MM.1S (cell line): ENCODE data around the gene MYO9A.

Experiments used
- DNase-seq: peaks from one replicate; pipeline ENCODE4 v3.0.0-alpha.2; 2015
- H2AFZ ChIP-seq: fragments of 300-600 bp; sonication (generic); 2 replicates; pipeline ENCODE4 v1.6.0; 2016; ENCODE audit warnings: antibody characterized with exemption, low read length
- H3F3A ChIP-seq: fragments of 300-600 bp; sonication (generic); 2 replicates; pipeline ENCODE4 v1.6.1; 2016; ENCODE audit warnings: mild to moderate bottlenecking, antibody characterized with exemption, low read length, moderate library complexity, mixed read lengths; ENCODE audit not compliant: insufficient read depth
- H3K27ac ChIP-seq: fragments of 300-600 bp; sonication (generic); 2 replicates; pipeline ENCODE4 v1.5.1; 2016; ENCODE audit warnings: mild to moderate bottlenecking, low read length
- H3K27me3 ChIP-seq: fragments of 300-600 bp; sonication (generic); replicated peaks from 2 replicates; pipeline ENCODE4 v1.6.0; 2016; ENCODE audit warnings: low read length; ENCODE audit not compliant: insufficient read depth
- H3K36me3 ChIP-seq: fragments of 300-600 bp; sonication (generic); replicated peaks from 2 replicates; pipeline ENCODE4 v1.6.1; 2016; ENCODE audit warnings: mild to moderate bottlenecking, low read length, mixed read lengths; ENCODE audit not compliant: insufficient read depth
- H3K4me1 ChIP-seq: fragments of 300-600 bp; sonication (generic); 2 replicates; pipeline ENCODE4 v1.6.1; 2016; ENCODE audit warnings: low read length, mixed read lengths
- H3K4me2 ChIP-seq: fragments of 300-600 bp; sonication (generic); 2 replicates; pipeline ENCODE4 v1.6.0; 2016; ENCODE audit warnings: low read depth, low read length
- H3K4me3 ChIP-seq: fragments of 300-600 bp; sonication (generic); 2 replicates; pipeline ENCODE4 v1.5.1; 2016; ENCODE audit warnings: low read length, mixed read lengths
- H3K79me2 ChIP-seq: fragments of 300-600 bp; sonication (generic); 2 replicates; pipeline ENCODE4 v1.6.1; 2016; ENCODE audit warnings: mixed run types, low read length, mixed read lengths
- H3K9ac ChIP-seq: fragments of 300-600 bp; sonication (generic); 2 replicates; pipeline ENCODE4 v1.6.1; 2016; ENCODE audit warnings: low read length, mixed read lengths
- H3K9me2 ChIP-seq: fragments of 300-600 bp; sonication (generic); replicated peaks from 2 replicates; pipeline ENCODE4 v1.6.1; 2016; ENCODE audit warnings: mild to moderate bottlenecking, low read length, mixed read lengths; ENCODE audit not compliant: insufficient read depth
- H3K9me3 ChIP-seq: fragments of 300-600 bp; sonication (generic); replicated peaks from 2 replicates; pipeline ENCODE4 v1.6.1; 2016; ENCODE audit warnings: mild to moderate bottlenecking, low read length, mixed read lengths; ENCODE audit not compliant: insufficient read depth
- H4K20me1 ChIP-seq: fragments of 300-600 bp; sonication (generic); 2 replicates; pipeline ENCODE4 v1.6.1; 2016; ENCODE audit warnings: mild to moderate bottlenecking, low read length, moderate library complexity, mixed read lengths; ENCODE audit not compliant: insufficient read depth
- EZH2 ChIP-seq: fragments of 300-600 bp; sonication (generic); optimal IDR thresholded peaks from 2 replicates; pipeline ENCODE3; 2017; ENCODE audit warnings: low read depth, mild to moderate bottlenecking, antibody characterized with exemption, low read length, mixed read lengths
- EZH2phosphoT487 ChIP-seq: fragments of 300-600 bp; sonication (generic); IDR thresholded peaks from 2 replicates; pipeline ENCODE4 v1.6.1; 2018; ENCODE audit warnings: antibody characterized with exemption, low read length
- TF ChIP-seq, protein P1 (sequence below): fragments of 300-600 bp; sonication (generic); IDR thresholded peaks from 2 replicates; pipeline ENCODE4 v1.5.1; 2016; ENCODE audit warnings: antibody characterized with exemption, low read length, mixed read lengths

The MYO9A gene

DNA sequence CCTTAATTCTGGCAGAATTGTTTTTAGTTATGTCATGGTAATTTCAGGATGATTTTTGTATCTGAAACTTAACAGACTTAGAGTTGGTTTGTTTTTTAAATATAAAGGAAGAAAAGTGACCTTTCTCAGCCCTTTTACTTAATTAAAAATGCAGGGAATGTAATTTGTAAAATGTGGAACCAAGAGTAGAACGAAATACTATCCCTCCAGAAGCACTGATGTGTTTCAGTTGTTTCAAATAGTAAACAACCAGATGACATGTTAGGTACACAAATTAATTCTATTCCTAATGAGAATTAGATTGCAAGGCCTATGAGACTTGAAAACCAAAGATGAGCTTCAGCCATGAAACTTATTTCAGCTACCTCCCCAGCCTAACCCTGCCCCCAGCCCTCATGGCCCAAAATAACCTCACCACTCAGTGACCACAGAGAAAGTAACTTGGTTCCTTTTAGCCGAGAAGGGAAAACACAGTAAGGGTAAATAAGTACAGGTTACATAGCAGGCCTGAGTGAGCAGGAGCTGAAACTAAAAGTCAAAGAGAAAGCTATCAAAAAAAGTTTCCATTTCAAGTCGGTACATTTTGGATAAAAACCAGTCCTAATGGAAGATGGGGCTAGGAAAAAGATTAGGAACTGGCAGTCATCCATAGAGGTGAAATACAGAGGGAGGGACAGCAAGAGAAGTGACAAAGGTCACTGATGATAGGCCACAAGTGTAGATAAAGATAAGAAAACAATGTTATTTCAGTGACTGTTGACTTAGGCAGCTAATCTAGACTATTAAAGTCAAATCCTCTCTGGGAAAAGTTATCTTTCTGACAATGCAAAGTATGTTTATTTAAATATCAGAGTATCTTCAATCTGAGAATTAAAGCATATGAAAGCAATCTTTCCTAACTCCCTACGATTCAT lies 23.5 kb upstream of the MYO9A start:
- H3K9ac ChIP-seq: no peak overlapping the region
- peaks cover 13% of the 10 kb centered on the region for H3K4me1 ChIP-seq
- peaks cover 10% of the 10 kb centered on the region for H3F3A ChIP-seq
- TF ChIP-seq EZH2: no peak
- TF ChIP-seq EZH2phosphoT487: peak; percentile 96
- H3K36me3 ChIP-seq: no peaks in the 10 kb centered on the region
- no peak overlapping the region for H3K27ac ChIP-seq
- no peaks in the 10 kb centered on the region for H4K20me1 ChIP-seq
- no peaks in the 10 kb centered on the region for H3K9me3 ChIP-seq
- H3K4me2 ChIP-seq: peak overlapping the region; percentile 23; the same call in 1 of the 2 replicates
- H3K79me2 ChIP-seq: no peaks in the 10 kb centered on the region
- no peak overlapping the region for H2AFZ ChIP-seq
- no peaks in the 10 kb centered on the region for H3K9me2 ChIP-seq
- H3K4me3 ChIP-seq: no peak overlapping the region
- peaks cover 50% of the 10 kb centered on the region for H3K27me3 ChIP-seq
- DNase-seq: peak; percentile 81

DNA sequence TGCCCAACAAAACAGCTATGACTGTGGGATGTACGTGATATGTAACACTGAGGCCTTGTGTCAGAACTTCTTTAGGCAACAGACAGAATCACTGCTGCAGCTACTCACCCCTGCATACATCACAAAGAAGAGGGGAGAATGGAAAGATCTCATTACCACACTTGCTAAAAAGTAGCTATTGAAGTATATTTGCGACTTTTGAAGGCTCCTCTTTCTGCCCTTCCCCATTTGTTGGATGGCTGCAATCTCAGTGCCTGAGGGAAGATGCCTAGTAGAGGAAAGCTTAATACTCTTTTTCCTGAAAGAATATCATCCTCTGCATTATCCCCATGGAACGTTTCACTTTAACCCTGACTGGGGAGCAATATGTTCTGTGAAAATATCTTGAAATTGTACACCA lies 22.1 kb upstream of the MYO9A start:
- Histone ChIP-seq H3K27ac (no peak overlapping the region), H3K4me3 (no peak overlapping the region), H3K27me3 (peaks cover 43% of the 10 kb centered on the region), H3K9ac (no peak overlapping the region), H3K4me2 (no peak overlapping the region), H3K9me3 (no peaks in the 10 kb centered on the region), H3K36me3 (no peaks in the 10 kb centered on the region), H3K9me2 (no peaks in the 10 kb centered on the region), H3K79me2 (no peaks in the 10 kb centered on the region), H3K4me1 (peaks cover 13% of the 10 kb centered on the region), H4K20me1 (no peaks in the 10 kb centered on the region), H3F3A (peaks cover 10% of the 10 kb centered on the region), H2AFZ (no peak overlapping the region)
- TF ChIP-seq, protein P1, sequence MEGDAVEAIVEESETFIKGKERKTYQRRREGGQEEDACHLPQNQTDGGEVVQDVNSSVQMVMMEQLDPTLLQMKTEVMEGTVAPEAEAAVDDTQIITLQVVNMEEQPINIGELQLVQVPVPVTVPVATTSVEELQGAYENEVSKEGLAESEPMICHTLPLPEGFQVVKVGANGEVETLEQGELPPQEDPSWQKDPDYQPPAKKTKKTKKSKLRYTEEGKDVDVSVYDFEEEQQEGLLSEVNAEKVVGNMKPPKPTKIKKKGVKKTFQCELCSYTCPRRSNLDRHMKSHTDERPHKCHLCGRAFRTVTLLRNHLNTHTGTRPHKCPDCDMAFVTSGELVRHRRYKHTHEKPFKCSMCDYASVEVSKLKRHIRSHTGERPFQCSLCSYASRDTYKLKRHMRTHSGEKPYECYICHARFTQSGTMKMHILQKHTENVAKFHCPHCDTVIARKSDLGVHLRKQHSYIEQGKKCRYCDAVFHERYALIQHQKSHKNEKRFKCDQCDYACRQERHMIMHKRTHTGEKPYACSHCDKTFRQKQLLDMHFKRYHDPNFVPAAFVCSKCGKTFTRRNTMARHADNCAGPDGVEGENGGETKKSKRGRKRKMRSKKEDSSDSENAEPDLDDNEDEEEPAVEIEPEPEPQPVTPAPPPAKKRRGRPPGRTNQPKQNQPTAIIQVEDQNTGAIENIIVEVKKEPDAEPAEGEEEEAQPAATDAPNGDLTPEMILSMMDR: no peak
- no peak for TF ChIP-seq EZH2phosphoT487
- no peak for DNase-seq

- TF ChIP-seq EZH2phosphoT487: no peak
- TF ChIP-seq, protein P1: no peak
- TF ChIP-seq EZH2: no peak
- Histone ChIP-seq H3K9me2 (no peaks in the 10 kb centered on the region), H3K9me3 (no peaks in the 10 kb centered on the region), H3K27ac (no peak overlapping the region), H3K4me2 (no peak overlapping the region), H3F3A (peaks cover 10% of the 10 kb centered on the region), H2AFZ (no peak overlapping the region), H3K9ac (no peak overlapping the region), H3K4me1 (peaks cover 13% of the 10 kb centered on the region), H3K27me3 (peaks cover 39% of the 10 kb centered on the region), H3K36me3 (no peaks in the 10 kb centered on the region), H3K79me2 (no peaks in the 10 kb centered on the region), H3K4me3 (no peak overlapping the region), H4K20me1 (no peaks in the 10 kb centered on the region)
- no peak for DNase-seq
Measured at GRCh38 chr15:72139667-72140066, 21.7 kb upstream of the MYO9A start.
